Thyroid gland (tissue), 4 donors: ENCODE data around the gene PKHD1. TPM values are rescaled to one million over a fixed set of nuclear protein-coding genes. Genes with fewer than 3 reads are reported as not detected.

Source experiments
- DNase-seq, 2 donors: peaks; one replicate each; pipeline ENCODE4 v3.0.0-alpha.2; 2019
- H3K27ac ChIP-seq, 3 donors: fragments of 200-600 bp; sonication (generic); 1 replicate in 2 of 3; 2 replicates in 1 of 3; pipeline ENCODE4 v1.5.1; 2016 to 2019; ENCODE audit warnings: mild to moderate bottlenecking in 1 of 3, moderate library complexity in 1 of 3
- H3K27me3 ChIP-seq: fragments of 200-600 bp; sonication (generic); one replicate; pipeline ENCODE4 v1.5.1; 2019
- H3K36me3 ChIP-seq, 2 donors: fragments of 200-600 bp; sonication (generic); one replicate each; pipeline ENCODE4 v1.5.1; 2016 to 2019
- H3K4me1 ChIP-seq, 2 donors: fragments of 200-600 bp; sonication (generic); one replicate each; pipeline ENCODE4 v1.5.1; 2017 to 2019
- H3K4me3 ChIP-seq, 3 donors: fragments of 200-600 bp; sonication (generic); replicated peaks in 1 of 3; 1 replicate in 2 of 3; 2 replicates in 1 of 3; pipeline ENCODE4 v1.5.1; 2016; ENCODE audit warnings: mild to moderate bottlenecking in 1 of 3
- H3K9me3 ChIP-seq: fragments of 200-600 bp; sonication (generic); one replicate; pipeline ENCODE4 v1.5.1; 2017
- CTCF ChIP-seq, 6 experiments: fragments of 200-600 bp in 3 of 6; fragments of 450-650 bp in 3 of 6; sonication (generic) in 3 of 6; IDR thresholded peaks; one replicate each; pipeline ENCODE4 v1.5.1; 2016 to 2019; ENCODE audit warnings: antibody characterized with exemption in 6 of 6, mild to moderate bottlenecking in 2 of 6, inconsistent platforms in 1 of 6, moderate library complexity in 1 of 6
- POLR2A ChIP-seq, 2 donors: fragments of 450-650 bp; IDR thresholded peaks; one replicate each; pipeline ENCODE4 v1.6.1; 2017; ENCODE audit warnings: antibody characterized with exemption in 2 of 2, mild to moderate bottlenecking in 2 of 2, moderate library complexity in 1 of 2
- WGBS, 2 donors: methylation state at CpG; one replicate each; pipeline ENCODE4 v1.1.5; 2017; 5-methylcytosine and 5-hydroxymethylcytosine counted together
- intact Hi-C: fragments of 100-400 bp; cut with DNase I; formaldehyde crosslinking; loops from one replicate; pipeline ENCODE4 v1.15.1; 2023
- total RNA-seq, 4 donors: library from RNA; depleted of rRNA; stranded (reverse); fragments of >200 nt; gene quantifications; one replicate each; pipeline ENCODE4 v1.2.3, GENCODE V29; 2016

PKHD1 gene
- total RNA-seq, 4 donors from 2014 or later: under 0.01 to 0.11 (median 0.07) TPM

DNA sequence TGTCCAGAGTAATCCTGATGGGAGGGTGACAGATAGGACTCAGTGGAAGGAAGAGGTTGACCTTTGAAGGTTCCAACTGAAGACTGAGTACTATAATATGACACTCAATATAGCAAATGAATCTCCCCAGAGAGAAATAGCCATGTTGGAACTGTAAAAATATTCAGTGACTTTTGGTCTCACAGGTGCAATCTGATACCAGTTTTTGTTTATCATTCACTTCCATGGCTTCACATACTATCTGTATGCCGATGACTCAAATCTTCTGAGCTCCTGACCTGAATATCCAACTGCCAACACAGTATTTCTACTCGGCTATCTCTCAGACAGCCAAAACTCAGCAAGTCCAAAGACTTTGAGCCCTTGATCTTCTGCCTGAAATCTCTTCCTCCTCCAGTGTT lies 21.8 kb upstream of the PKHD1 start:
- Histone ChIP-seq H3K4me1 (no peaks in the 10 kb centered on the region), H3K27me3 (no peaks in the 10 kb centered on the region), H3K36me3 (no peaks in the 10 kb centered on the region), H3K9me3 (no peaks in the 10 kb centered on the region), H3K4me3 (no peak overlapping the region), H3K27ac (no peak overlapping the region)
- intact Hi-C loops: no loop called here
- WGBS, 2 donors: 85 to 88% methylated on average over 2 of the region's 2 CpGs
- no peak for TF ChIP-seq CTCF (IDR thresholded peaks at IDR 0.05)
- no peak for TF ChIP-seq POLR2A (IDR thresholded peaks at IDR 0.05)
- no peak for DNase-seq

DNA sequence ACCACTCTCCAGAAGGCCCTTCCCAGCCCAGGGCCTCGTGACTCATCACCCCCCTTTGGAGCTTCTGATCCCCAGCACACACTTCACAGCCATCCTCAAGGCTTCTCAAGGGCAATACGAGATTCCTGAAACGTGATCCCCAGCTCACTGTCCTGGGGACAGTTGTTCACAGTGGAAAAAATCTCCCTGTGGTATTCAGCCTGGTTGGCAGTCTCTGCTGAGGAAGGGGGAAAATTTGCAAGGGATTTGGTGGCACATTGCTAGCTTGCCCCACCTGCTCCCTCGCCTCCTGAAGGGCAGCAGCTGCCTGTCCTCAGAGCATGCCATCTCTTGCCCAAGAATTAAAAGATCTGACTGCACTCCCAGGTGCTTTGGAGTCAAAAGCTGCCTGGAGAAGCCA lies 20.7 kb upstream of the PKHD1 start:
- Histone ChIP-seq H3K27ac (no peak overlapping the region), H3K9me3 (no peaks in the 10 kb centered on the region), H3K27me3 (no peaks in the 10 kb centered on the region), H3K4me3 (no peak overlapping the region), H3K4me1 (no peaks in the 10 kb centered on the region), H3K36me3 (no peaks in the 10 kb centered on the region)
- intact Hi-C loops: no loop called here
- TF ChIP-seq CTCF (IDR thresholded peaks at IDR 0.05) (no peak), POLR2A (IDR thresholded peaks at IDR 0.05) (no peak)
- DNase-seq: no peak
- 28 to 31% methylated on average over 4 of the region's 4 CpGs for WGBS, 2 donors

DNA sequence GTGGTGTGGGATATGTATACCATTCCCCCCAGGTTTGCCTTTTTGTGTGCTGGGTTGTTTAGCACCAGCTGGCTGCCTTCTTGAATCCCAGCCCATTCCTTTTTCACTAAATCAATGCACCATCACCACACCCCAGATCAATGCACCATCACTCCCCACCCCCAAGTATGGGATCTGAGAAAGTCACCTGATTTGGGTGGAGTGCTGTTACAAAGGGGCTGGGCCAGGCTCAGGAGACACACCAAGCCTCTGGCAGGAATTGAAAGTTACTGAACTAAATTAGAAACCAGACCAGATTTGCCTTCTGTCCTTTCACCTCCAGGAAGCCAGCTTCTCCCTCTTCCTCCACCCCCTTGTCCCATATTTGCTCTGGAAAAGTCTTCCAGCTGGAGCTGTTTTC lies 19.6 kb upstream of the PKHD1 start:
- Histone ChIP-seq H3K27me3 (no peaks in the 10 kb centered on the region), H3K4me1 (no peaks in the 10 kb centered on the region), H3K4me3 (no peak overlapping the region), H3K9me3 (no peaks in the 10 kb centered on the region), H3K27ac (no peak overlapping the region), H3K36me3 (no peaks in the 10 kb centered on the region)
- intact Hi-C loops: no loop called here
- no peak for DNase-seq
- TF ChIP-seq CTCF (IDR thresholded peaks at IDR 0.05) (no peak), POLR2A (IDR thresholded peaks at IDR 0.05) (no peak)

- 89 to 91% methylated on average over 4 of the region's 4 CpGs for WGBS, 2 donors
- Histone ChIP-seq H3K4me3 (no peak overlapping the region), H3K9me3 (no peaks in the 10 kb centered on the region), H3K27ac (no peak overlapping the region), H3K4me1 (no peaks in the 10 kb centered on the region), H3K27me3 (no peaks in the 10 kb centered on the region), H3K36me3 (no peaks in the 10 kb centered on the region)
- intact Hi-C loops: no loop called here
- TF ChIP-seq CTCF (IDR thresholded peaks at IDR 0.05) (no peak), POLR2A (IDR thresholded peaks at IDR 0.05) (no peak)
- no peak for DNase-seq
Measured at GRCh38 chr6:52104979-52105378, 17.6 kb upstream of the PKHD1 start.

DNA sequence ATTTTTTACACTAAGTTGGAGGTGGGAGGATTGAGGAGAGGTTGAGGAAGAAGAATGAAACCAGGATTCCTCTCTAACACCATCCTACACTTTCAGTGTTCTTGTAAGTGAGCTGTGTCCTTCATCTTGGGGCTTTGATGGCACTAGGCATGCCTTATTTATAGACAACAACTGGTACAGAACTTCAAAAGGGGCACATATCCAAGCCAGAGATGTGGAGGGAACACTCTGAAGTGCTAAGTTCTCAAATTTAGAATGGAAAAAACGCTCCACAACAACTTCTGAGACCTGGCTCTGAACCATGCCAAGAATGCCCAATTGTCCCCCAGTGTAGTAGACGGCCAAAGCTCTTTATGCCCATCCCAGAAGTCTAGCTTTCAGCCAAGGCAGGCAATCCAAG lies 16.2 kb upstream of the PKHD1 start:
- Histone ChIP-seq H3K36me3 (no peaks in the 10 kb centered on the region), H3K4me1 (no peaks in the 10 kb centered on the region), H3K4me3 (no peak overlapping the region), H3K27me3 (no peaks in the 10 kb centered on the region), H3K27ac (no peak overlapping the region), H3K9me3 (no peaks in the 10 kb centered on the region)
- WGBS, 2 donors: 65 to 70% methylated on average over 2 of the region's 2 CpGs
- TF ChIP-seq POLR2A (IDR thresholded peaks at IDR 0.05): no peak
- no peak for TF ChIP-seq CTCF (IDR thresholded peaks at IDR 0.05)
- intact Hi-C loops: no loop called here
- DNase-seq: no peak
